IMR-90 (cell line): Measurements from ENCODE around the gene UCP2. TPM values are rescaled to one million over a fixed set of nuclear protein-coding genes. Genes with fewer than 3 reads are reported as not detected.

Experiments
- ATAC-seq: fragments of 200-7000 bp; cut with Tn5 transposase; 2 replicates; pipeline ENCODE4 v1.9.1; 2020; ENCODE audit warnings: low read depth, mild to moderate bottlenecking, moderate library complexity
- BruUV-seq: library from RNA; stranded (reverse); fragments of 400-500 nt; replicated peaks from 2 replicates; lab custom pipeline; 2021; lab: Mats Ljungman, UMichigan
- CTCF ChIA-PET: fragments of 300-600 bp; formaldehyde crosslinking; extraction: SDS; loops from one replicate; lab custom pipeline; 2021; ENCODE audit warnings: antibody characterized with exemption; lab: Yijun Ruan, JAX
- POLR2A ChIA-PET: fragments of 300-600 bp; sonication (Branson Sonifier 250); formaldehyde crosslinking; loops from one replicate; lab custom pipeline; 2022; ENCODE audit warnings: antibody characterized with exemption; ENCODE audit not compliant: unreplicated experiment; lab: Charles Lee
- DNase-seq: peaks from one replicate; pipeline ENCODE4 v3.0.0; 2013
- H2AFZ ChIP-seq: replicated peaks from 2 replicates; pipeline ENCODE3; 2013; ENCODE audit warnings: low read length, mild to moderate bottlenecking; ENCODE audit not compliant: poor library complexity
- H2AK5ac ChIP-seq: 2 replicates; pipeline ENCODE4 v1.6.1; 2013; ENCODE audit warnings: low read depth, low read length, inconsistent platforms
- H2AK9ac ChIP-seq: replicated peaks from 2 replicates; pipeline ENCODE3; 2013; ENCODE audit warnings: mild to moderate bottlenecking, low read depth, low read length, moderate library complexity; ENCODE audit not compliant: poor library complexity
- H2BK120ac ChIP-seq: 2 replicates; pipeline ENCODE4 v1.6.1; 2013; ENCODE audit warnings: low read depth, low read length, inconsistent platforms
- H2BK15ac ChIP-seq: 3 replicates; pipeline ENCODE4 v1.6.1; 2013; ENCODE audit warnings: low read depth, low read length, inconsistent platforms
- H2BK20ac ChIP-seq: 2 replicates; pipeline ENCODE4 v1.6.1; 2013; ENCODE audit warnings: low read depth, mild to moderate bottlenecking, inconsistent platforms, low read length, moderate library complexity
- H2BK5ac ChIP-seq: 2 replicates; pipeline ENCODE4 v1.6.1; 2013; ENCODE audit warnings: mild to moderate bottlenecking, low read depth, low read length, inconsistent platforms; ENCODE audit not compliant: poor library complexity, severe bottlenecking
- H3K14ac ChIP-seq: replicated peaks from 2 replicates; pipeline ENCODE4 v1.6.1; 2013; ENCODE audit warnings: low read depth, low read length, inconsistent platforms
- H3K18ac ChIP-seq: 2 replicates; pipeline ENCODE4 v1.6.1; 2013; ENCODE audit warnings: low read depth, low read length, control low read depth
- H3K23ac ChIP-seq: 2 replicates; pipeline ENCODE4 v1.6.1; 2013; ENCODE audit warnings: low read depth, low read length, inconsistent platforms
- H3K27ac ChIP-seq: 2 replicates; pipeline ENCODE4 v1.5.1; 2013; ENCODE audit warnings: mild to moderate bottlenecking, control low read depth, low read length; ENCODE audit not compliant: insufficient read depth
- H3K27me3 ChIP-seq: 2 replicates; pipeline ENCODE4 v1.6.1; 2013; ENCODE audit warnings: low read length; ENCODE audit not compliant: control insufficient read depth, insufficient read depth
- H3K36me3 ChIP-seq: 2 replicates; pipeline ENCODE4 v1.6.1; 2013; ENCODE audit warnings: low read length, mixed read lengths; ENCODE audit not compliant: control insufficient read depth, insufficient read depth
- H3K4ac ChIP-seq: 2 replicates; pipeline ENCODE4 v1.6.1; 2013; ENCODE audit warnings: low read depth, low read length, inconsistent platforms
- H3K4me1 ChIP-seq: 2 replicates; pipeline ENCODE4 v1.6.1; 2013; ENCODE audit warnings: low read length, mixed read lengths; ENCODE audit not compliant: control insufficient read depth, insufficient read depth
- H3K4me2 ChIP-seq: 2 replicates; pipeline ENCODE4 v1.6.1; 2013; ENCODE audit warnings: low read depth, mild to moderate bottlenecking, control low read depth, low read length, moderate library complexity
- H3K4me3 ChIP-seq: 2 replicates; pipeline ENCODE4 v1.5.1; 2013; ENCODE audit warnings: low read depth, mild to moderate bottlenecking, control low read depth, low read length, moderate library complexity; ENCODE audit not compliant: insufficient read depth
- H3K56ac ChIP-seq: 2 replicates; pipeline ENCODE4 v1.6.1; 2013; ENCODE audit warnings: low read length, inconsistent platforms; ENCODE audit not compliant: insufficient read depth; ENCODE audit errors: extremely low read depth
- H3K79me1 ChIP-seq, 2 experiments: 2 replicates each; pipeline ENCODE4 v1.6.1; 2013; ENCODE audit warnings: low read length in 2 of 2, inconsistent platforms in 1 of 2, low read depth in 1 of 2
- H3K9ac ChIP-seq: 2 replicates; pipeline ENCODE4 v1.6.1; 2013; ENCODE audit warnings: low read depth, low read length, control low read depth
- H3K9me1 ChIP-seq: 2 replicates; pipeline ENCODE4 v1.6.1; 2013; ENCODE audit warnings: low read length, inconsistent platforms; ENCODE audit not compliant: insufficient read depth
- H3K9me3 ChIP-seq: 2 replicates; pipeline ENCODE4 v1.6.1; 2013; ENCODE audit warnings: low read length; ENCODE audit not compliant: control insufficient read depth, insufficient read depth
- H4K20me1 ChIP-seq: 2 replicates; pipeline ENCODE4 v1.6.1; 2013; ENCODE audit warnings: low read length, inconsistent platforms; ENCODE audit not compliant: insufficient read depth
- H4K5ac ChIP-seq: 2 replicates; pipeline ENCODE4 v1.6.1; 2013; ENCODE audit warnings: mild to moderate bottlenecking, low read depth, low read length, control low read depth
- H4K8ac ChIP-seq, 2 experiments: 2 replicates each; pipeline ENCODE4 v1.6.1; 2013; ENCODE audit warnings: low read depth in 2 of 2, low read length in 2 of 2, control low read depth in 1 of 2, inconsistent platforms in 1 of 2
- H4K91ac ChIP-seq: 2 replicates; pipeline ENCODE4 v1.6.1; 2013; ENCODE audit warnings: low read depth, low read length, inconsistent platforms; ENCODE audit not compliant: insufficient read depth
- BHLHE40 ChIP-seq: fragments of 150-350 bp; IDR thresholded peaks from 2 replicates; pipeline ENCODE4 v1.6.1; 2016; ENCODE audit warnings: mild to moderate bottlenecking, low read depth, low read length
- CEBPB ChIP-seq: IDR thresholded peaks from 2 replicates; pipeline ENCODE4 v1.6.1; 2012; ENCODE audit warnings: low read depth, low read length, improper control_type of control experiment
- CHD1 ChIP-seq: IDR thresholded peaks from 2 replicates; pipeline ENCODE4 v1.6.1; 2012; ENCODE audit warnings: low read depth, low read length, improper control_type of control experiment
- FOS ChIP-seq: fragments of 150-350 bp; IDR thresholded peaks from 2 replicates; pipeline ENCODE4 v1.6.1; 2016; ENCODE audit warnings: low read depth, low read length
- MAFK ChIP-seq: IDR thresholded peaks from 2 replicates; pipeline ENCODE4 v1.6.1; 2012; ENCODE audit warnings: low read depth, low read length, improper control_type of control experiment
- MAZ ChIP-seq: IDR thresholded peaks from 2 replicates; pipeline ENCODE4 v1.6.1; 2012; ENCODE audit warnings: low read depth, mild to moderate bottlenecking, low read length, improper control_type of control experiment, moderate library complexity, borderline replicate concordance
- MXI1 ChIP-seq: IDR thresholded peaks from 2 replicates; pipeline ENCODE4 v1.6.1; 2012; ENCODE audit warnings: low read depth, mild to moderate bottlenecking, low read length, moderate library complexity, borderline replicate concordance
- NFE2L2 ChIP-seq: fragments of 150-350 bp; IDR thresholded peaks from 2 replicates; pipeline ENCODE4 v1.6.1; 2016; ENCODE audit warnings: low read depth, mild to moderate bottlenecking, low read length
- POLR2A ChIP-seq: IDR thresholded peaks from 2 replicates; pipeline ENCODE4 v1.6.1; 2012; ENCODE audit warnings: mild to moderate bottlenecking, low read depth, low read length
- RAD21 ChIP-seq: IDR thresholded peaks from 2 replicates; pipeline ENCODE4 v1.6.1; 2012; ENCODE audit warnings: low read length, improper control_type of control experiment
- RFX5 ChIP-seq: IDR thresholded peaks from 2 replicates; pipeline ENCODE4 v1.8.0; 2012; ENCODE audit warnings: low read depth, mild to moderate bottlenecking, low read length, moderate library complexity
- SMC3 ChIP-seq: fragments of 150-350 bp; IDR thresholded peaks from 2 replicates; pipeline ENCODE4 v1.6.1; 2016; ENCODE audit warnings: low read depth, mild to moderate bottlenecking, antibody characterized with exemption, low read length, moderate library complexity
- WGBS, 2 experiments: methylation state at CpG; one replicate each; pipeline versions ENCODE4 v1.1.5 to v1.1.7; 2013; ENCODE audit warnings: missing lambda C conversion rate in 2 of 2; ENCODE audit not compliant: insufficient read length in 1 of 2; ENCODE audit errors: extremely low coverage in 2 of 2; 5-methylcytosine and 5-hydroxymethylcytosine counted together
- dilution Hi-C: fragments of 300-500 bp; cut with HindIII; formaldehyde crosslinking; loops from one replicate; pipeline ENCODE4 v1.14.3; 2018; ENCODE audit warnings: low sequenced_read_pairs; ENCODE audit not compliant: unreplicated experiment
- in situ Hi-C: fragments of 300-500 bp; cut with MboI; formaldehyde crosslinking; loops from 3 replicates; pipeline ENCODE4 v1.14.3; 2019; ENCODE audit warnings: low sequenced_read_pairs, inconsistent platforms, mixed read lengths
- intact Hi-C: fragments of 100-400 bp; cut with micrococcal nuclease; formaldehyde crosslinking; loops from 2 replicates; pipeline ENCODE4 v1.10.0; 2022
- polyA plus RNA-seq, 3 experiments: library from polyadenylated mRNA; depleted of rRNA; stranded (reverse); fragments of >200 nt; gene quantifications; 2 replicates each; pipeline ENCODE4 v1.2.3, GENCODE V29; 2012; ENCODE audit warnings: low replicate concordance in 1 of 3
- total RNA-seq: library from RNA; depleted of rRNA; stranded (reverse); fragments of >200 nt; gene quantifications from 2 replicates; pipeline ENCODE4 v1.2.3, GENCODE V29; 2012
- TF ChIP-seq, protein P1 (sequence below): fragments of 150-350 bp; IDR thresholded peaks from 2 replicates; pipeline ENCODE4 v1.6.1; 2016; ENCODE audit warnings: low read depth, mild to moderate bottlenecking, low read length, moderate library complexity, borderline replicate concordance
- TF ChIP-seq, protein P2 (sequence below): conservative IDR thresholded peaks from 2 replicates; pipeline ENCODE4 v1.5.1; 2012; ENCODE audit warnings: mild to moderate bottlenecking, low read depth, low read length, improper control_type of control experiment

The UCP2 gene
- total and polyA plus RNA-seq, 2 of the 4 experiments (the other 2 are of a cell fraction) = 2.0 to 11.9 TPM

DNA sequence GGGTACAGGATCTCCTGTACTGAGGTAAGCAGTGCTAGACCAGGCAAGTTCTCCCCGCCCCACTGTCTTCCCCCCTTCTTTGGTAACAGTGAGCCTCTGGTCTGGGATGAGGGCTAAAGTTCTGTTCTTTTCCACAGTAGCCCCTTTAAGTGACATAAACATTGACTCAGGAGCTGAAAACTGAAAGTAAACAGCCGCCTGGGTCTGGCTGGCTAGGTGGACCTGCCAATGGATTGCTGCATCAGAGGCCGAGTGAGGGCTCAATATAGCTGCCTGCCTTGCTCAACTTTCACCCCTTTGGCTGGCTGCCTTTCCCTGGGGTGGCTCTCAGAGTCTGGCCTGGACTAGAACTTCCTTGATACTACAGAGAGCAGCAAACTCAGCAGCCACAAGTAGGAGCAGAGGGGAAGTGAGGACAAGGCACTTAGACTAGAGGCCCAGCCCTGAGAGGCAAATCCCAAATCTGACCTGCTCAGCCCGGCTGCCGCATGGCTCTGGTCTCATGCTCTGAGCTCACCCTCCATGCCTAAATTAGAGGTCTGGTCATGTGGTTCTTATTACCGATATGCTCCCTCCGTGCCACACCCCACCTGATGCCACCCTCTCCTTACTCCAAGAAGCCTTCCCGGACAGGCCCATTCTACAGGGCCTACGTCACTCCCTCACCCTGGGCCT lies 35.8 kb upstream of the UCP2 start (continued):
- TF ChIP-seq NFE2L2 (peak; percentile 15; the same call in 1 of the 2 replicates), FOS (peak; percentile 47; the same call in 1 of the 2 replicates)

DNA sequence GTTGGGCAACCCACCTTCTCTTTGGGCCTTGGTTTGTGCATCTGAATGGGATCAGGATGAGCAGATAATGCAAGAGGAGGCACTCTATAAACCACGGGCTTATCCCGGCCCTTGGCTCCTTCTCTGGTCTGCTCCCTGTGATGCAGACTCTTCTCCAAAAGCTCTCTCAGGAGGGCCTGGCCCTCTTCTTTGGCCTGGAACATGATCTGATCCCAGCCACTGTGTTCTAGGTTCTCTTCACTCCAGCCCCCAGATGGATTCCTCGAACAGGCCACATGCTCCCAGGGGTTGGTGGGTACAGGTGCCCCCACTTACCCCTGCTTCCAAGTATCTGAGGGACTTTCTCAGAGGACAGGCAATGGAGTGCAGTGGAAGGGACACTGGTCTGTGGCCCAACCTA lies 35.0 kb upstream of the UCP2 start:
- DNase-seq (no peak), ATAC-seq (no peak)
- Histone ChIP-seq H3K4me2 (no peak overlapping the region), H3K4me1 (peaks cover 17% of the 10 kb centered on the region), H2BK120ac (no peak overlapping the region), H2AFZ (no peak overlapping the region), H3K9ac (no peak overlapping the region), H3K4me3 (no peak overlapping the region), H3K18ac (no peak overlapping the region), H3K14ac (0 out of 2 replicates have a peak overlapping the region, but pooled peaks have one; percentile 58), H3K9me1 (peaks cover 14% of the 10 kb centered on the region), H3K56ac (no peak overlapping the region), H3K79me1 (peaks cover 0 to 12% of the 10 kb centered on the region in 2 experiments; a peak in 2 of 4 replicates), H4K5ac (no peak overlapping the region), H4K20me1 (peaks cover 3% of the 10 kb centered on the region; the same call in 1 of the 2 replicates), H3K4ac (no peak overlapping the region), H2BK5ac (no peak overlapping the region), H2BK15ac (0 out of 3 replicates have a peak overlapping the region, but pooled peaks have one; percentile 41), H3K23ac (no peak overlapping the region), H2AK9ac (no peak overlapping the region), H3K9me3 (no peaks in the 10 kb centered on the region), H3K27me3 (no peaks in the 10 kb centered on the region), H2AK5ac (peak overlapping the region; percentile 48; the same call in 1 of the 2 replicates), H4K91ac (no peak overlapping the region), H4K8ac (no peak overlapping the region), H3K36me3 (peaks cover 10% of the 10 kb centered on the region; the same call in 1 of the 2 replicates), H3K27ac (no peak overlapping the region), H2BK20ac (no peak overlapping the region)
- CTCF ChIA-PET = no interaction called here
- dilution Hi-C loops = no loop called here
- no TSS peak for BruUV-seq
- in situ Hi-C loops = no loop called here
- intact Hi-C loops = no loop called here
- WGBS, 2 experiments = 80% methylated on average over 2 of the region's 3 CpGs; no CpG with 5 or more reads in 1 of the 2 experiments
- POLR2A ChIA-PET = interaction anchor here (0.8 kb wide), 1 partner anchor 9 kb away, joined by 3 read pairs; no protein-coding TSS in a partner anchor
- TF ChIP-seq RFX5 = no peak
- TF ChIP-seq, protein P1, sequence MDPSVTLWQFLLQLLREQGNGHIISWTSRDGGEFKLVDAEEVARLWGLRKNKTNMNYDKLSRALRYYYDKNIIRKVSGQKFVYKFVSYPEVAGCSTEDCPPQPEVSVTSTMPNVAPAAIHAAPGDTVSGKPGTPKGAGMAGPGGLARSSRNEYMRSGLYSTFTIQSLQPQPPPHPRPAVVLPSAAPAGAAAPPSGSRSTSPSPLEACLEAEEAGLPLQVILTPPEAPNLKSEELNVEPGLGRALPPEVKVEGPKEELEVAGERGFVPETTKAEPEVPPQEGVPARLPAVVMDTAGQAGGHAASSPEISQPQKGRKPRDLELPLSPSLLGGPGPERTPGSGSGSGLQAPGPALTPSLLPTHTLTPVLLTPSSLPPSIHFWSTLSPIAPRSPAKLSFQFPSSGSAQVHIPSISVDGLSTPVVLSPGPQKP = no peak
- no peak for TF ChIP-seq MXI1
- no peak for TF ChIP-seq MAFK
- TF ChIP-seq, protein P2, sequence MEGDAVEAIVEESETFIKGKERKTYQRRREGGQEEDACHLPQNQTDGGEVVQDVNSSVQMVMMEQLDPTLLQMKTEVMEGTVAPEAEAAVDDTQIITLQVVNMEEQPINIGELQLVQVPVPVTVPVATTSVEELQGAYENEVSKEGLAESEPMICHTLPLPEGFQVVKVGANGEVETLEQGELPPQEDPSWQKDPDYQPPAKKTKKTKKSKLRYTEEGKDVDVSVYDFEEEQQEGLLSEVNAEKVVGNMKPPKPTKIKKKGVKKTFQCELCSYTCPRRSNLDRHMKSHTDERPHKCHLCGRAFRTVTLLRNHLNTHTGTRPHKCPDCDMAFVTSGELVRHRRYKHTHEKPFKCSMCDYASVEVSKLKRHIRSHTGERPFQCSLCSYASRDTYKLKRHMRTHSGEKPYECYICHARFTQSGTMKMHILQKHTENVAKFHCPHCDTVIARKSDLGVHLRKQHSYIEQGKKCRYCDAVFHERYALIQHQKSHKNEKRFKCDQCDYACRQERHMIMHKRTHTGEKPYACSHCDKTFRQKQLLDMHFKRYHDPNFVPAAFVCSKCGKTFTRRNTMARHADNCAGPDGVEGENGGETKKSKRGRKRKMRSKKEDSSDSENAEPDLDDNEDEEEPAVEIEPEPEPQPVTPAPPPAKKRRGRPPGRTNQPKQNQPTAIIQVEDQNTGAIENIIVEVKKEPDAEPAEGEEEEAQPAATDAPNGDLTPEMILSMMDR = no peak
- no peak for TF ChIP-seq NFE2L2
- TF ChIP-seq RAD21 = no peak
- TF ChIP-seq FOS = no peak
- no peak for TF ChIP-seq CHD1
- no peak for TF ChIP-seq BHLHE40
- no peak for TF ChIP-seq POLR2A
- no peak for TF ChIP-seq SMC3
- no peak for TF ChIP-seq MAZ
- no peak for TF ChIP-seq CEBPB
